T-helper 2 cell treated with Interferon-gamma antibody and Interleukin-4, amounts not matched to agents 100 ng/mL and 5 ng/mL, for 36 hours (primary cell): Measurements from ENCODE around the gene IRF6. TPM values are rescaled to one million over a fixed set of nuclear protein-coding genes. Genes with fewer than 3 reads are reported as not detected.

Source experiments
- intact Hi-C: fragments of 100-400 bp; cut with micrococcal nuclease; formaldehyde crosslinking; loops from one replicate; pipeline ENCODE4 v1.15.1; 2023
- total RNA-seq: library from RNA; stranded (reverse); gene quantifications from 2 replicates; pipeline ENCODE4 v1.2.3, GENCODE V29; 2022

Gene IRF6
- not detected in 2 replicates for total RNA-seq

DNA sequence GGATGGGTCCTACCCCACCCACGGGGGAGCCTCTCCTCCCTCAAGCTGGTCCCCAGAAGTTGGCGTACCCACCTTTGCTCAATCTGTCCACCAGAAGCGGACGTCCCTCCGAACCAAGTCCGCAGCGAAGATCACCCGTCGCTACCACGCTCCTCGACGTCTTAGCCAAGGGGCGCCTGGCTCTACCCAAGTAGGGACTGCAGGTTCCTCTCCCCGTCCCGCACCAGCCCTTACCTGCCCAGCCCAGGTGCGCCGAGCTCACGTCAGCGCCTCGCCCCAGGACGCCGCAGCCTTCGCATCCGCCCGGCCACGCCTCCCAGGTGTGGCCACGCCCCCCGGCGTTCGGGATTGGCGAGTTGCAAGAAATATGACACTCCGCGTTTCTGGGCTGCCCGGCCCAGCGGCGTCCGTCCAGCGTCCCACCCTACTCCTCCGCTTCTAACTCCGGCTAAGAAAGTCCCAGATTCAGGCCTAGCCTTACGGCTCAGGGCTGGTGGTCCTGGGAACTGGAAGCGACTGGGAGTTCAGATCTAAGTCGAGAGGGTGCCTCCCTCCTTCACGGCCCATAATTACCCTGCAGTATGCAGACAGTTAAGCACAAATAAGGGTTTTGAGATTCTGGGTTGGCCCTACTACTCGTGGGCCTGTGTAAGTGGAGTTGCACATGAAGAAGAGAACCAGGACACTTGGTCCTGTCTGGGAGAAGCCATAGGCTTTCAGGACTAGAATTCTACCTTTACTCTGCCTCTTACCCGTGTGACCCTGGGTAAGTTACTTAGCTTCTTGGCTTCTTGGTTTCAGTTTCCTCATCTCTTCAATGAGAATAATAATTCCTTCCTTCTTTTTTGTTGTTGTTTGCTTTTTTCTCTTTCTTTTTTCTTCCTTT is at the start of gene IRF6:
Gene IRF6, minus strand, starts transcription at position 268 of the 886 bp plus-strand sequence. CDS start 4,729 bp downstream, outside the sequence.
- intact Hi-C loops = loop anchor here (2.0 kb wide), 1 partner anchor 15 kb away; no protein-coding TSS in a partner anchor

DNA sequence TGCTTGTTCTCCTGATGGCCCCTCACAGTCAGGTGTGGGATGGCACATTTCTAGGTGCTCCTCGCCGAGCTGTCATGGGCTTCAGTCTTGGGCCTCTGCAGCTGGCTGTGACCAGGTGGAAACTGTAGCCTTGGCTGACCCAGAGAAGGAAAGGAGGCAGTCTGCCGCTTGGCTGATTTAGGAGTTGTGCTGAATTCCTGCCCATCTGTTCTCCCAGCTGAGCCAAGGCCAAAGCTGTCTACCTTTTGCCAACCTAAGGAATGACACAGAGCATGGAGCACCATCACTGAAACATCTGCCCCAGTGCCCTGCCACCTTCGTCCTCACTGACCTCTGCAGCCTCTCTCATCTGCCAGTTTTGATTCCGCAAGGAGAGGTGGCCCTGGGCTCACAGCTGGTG is 49.7 kb upstream of the IRF6 start:
- intact Hi-C loops = no loop called here

DNA sequence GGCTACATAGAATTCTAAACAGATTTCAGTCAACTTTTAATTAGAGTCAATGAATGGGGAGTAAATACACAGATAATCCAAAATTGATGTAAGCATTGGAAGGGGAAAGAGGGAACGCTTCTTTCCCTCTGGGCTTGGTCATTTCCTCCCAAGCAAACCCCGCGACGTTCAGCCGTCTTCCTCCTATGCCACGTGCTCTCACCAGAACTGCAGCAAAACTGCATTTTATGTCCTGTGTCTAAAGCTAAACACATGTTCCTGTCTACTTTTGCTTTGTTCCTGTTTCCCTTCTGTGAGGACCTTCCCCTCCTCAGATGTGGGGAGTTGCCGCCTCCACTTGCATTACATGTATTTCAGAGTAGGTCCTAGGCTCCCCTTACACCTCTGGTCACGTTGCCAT is 49.1 kb upstream of the IRF6 start:
- intact Hi-C loops = no loop called here

DNA sequence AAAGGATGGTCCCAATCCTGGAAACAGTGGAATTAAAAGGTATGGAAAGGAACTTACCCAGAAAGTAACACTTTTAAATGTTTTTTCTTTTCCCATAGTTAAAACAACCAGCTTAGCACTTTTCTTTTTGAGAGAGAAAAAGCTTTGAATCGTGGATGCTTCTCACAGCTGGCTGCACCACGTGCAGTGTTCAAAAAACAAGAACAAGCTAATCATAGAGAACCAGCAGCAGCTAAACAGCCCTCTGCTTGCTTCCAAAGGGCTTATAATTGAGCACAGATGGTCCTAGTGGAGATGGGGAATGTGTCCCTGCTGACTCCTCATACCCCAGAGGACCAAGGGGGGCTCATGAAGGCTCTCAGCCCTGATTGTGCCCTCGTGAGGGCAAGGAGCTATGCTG is 48.3 kb upstream of the IRF6 start:
- intact Hi-C loops = no loop called here

DNA sequence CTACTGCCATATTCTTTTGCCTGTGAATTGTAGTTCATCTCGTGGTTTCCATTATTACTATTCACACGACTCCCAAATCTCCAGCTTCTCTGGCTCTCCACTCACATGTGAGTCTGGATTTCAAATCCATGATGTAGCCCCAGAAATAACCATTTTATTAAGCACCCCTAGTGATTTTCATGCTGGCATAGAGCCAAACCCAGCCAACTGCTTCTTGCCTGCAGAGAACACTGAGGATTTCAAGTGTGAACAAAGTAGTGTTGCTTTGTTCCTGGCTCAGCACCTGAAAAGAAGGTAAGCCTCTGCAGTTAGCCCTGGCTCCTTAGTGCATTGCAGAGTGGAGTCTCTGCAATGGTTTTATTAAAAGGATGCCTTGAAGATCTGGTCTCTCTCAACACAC is 47.7 kb upstream of the IRF6 start:
- intact Hi-C loops = no loop called here

DNA sequence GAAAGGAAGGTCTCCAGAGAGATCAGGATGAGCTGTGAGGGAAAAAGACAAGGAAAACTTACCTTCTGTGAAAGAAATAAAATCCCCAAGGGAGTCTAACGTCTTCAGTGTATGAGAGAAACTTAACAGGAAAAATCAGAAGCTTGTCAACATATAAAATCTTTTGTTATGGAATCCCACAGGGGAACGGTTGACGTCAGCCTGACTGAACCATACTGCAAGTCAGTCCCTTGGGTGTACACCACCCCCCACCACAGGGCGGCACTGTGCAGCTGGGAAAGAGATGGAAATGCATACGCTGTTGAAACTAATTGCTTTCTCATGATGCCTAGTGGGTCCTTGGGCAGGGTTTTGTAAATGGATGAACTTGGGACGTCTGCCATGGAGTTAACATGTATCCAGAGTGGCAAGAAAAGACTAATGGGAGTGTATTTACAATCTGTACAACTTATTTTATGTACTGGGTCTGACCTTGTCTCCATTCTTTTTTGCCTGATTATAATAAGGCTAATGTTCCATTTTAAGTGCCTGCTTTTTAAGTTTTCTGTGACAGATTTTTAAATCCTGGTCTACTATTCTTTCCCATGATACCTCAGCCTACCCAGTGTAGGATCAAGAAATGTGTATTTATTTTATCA is 44.5 kb upstream of the IRF6 start:
- intact Hi-C loops = no loop called here

DNA sequence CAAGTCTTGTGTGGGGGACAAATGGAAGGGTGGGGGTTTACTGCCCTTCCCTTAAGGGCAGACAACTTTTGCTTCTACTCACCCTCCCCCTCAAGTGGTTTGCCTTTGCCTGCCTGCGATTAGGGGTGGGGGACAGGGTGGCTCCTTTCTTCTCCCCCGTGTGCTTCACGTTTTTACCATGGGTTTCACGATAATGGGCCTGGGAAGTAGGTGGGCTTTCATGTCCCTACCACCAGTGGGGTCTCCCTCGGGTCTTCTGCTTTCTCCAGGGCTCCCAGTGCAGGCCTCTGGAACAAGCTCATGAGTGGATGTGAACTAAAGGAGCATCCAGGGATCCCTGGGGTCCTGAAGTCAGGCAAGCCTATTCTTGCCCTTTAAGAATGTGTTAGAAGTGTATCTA is 43.4 kb upstream of the IRF6 start:
- intact Hi-C loops = no loop called here

DNA sequence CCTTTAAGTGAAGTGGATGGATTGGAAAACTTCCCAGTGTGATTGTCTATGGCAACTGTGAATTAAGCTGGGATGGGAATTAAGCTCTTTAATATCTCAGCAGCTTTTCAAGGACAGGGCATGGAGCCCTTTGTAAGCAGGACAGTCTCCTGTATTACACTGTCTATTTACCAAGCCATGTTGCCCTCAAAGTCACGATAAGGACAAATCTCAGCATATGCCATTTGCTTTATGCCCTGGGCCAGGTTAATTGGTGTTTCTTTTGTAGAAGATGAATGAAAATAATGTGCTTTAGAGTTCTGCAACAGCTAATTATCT is 39.4 kb upstream of the IRF6 start:
- intact Hi-C loops = no loop called here

DNA sequence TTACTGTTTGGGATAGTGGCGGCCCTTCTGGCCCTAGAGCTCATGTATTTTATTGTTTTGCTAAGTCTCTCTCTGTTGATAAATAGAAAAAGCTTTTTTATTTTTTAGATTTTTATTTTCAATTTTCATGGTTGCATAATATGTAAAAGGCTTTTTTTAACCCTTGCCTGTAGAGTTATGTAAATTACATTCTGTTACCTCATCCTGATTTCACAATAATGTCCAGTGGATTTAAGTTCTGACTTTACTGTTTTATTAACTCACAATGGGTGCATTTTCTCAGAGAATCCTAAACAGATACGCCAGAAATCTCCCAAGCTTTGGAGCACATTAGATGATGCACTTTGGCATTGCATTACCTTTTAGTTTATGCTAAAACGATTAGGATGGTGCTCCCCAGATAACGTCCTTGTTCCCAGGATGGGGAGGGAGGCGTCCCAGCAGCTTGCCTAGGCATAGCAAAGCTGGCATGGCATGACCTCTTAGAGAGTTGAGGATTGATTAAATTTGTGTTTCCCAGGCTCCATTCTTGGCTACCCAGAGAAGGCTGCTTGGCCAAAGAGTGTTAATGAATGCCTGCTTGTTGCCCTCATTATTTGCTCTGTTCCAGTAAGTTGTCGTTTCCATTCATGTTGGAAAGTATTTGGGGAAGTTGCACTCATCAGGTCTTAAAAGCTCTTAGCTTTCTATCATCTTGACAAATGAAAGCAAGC is 38.9 kb upstream of the IRF6 start:
- intact Hi-C loops = no loop called here

DNA sequence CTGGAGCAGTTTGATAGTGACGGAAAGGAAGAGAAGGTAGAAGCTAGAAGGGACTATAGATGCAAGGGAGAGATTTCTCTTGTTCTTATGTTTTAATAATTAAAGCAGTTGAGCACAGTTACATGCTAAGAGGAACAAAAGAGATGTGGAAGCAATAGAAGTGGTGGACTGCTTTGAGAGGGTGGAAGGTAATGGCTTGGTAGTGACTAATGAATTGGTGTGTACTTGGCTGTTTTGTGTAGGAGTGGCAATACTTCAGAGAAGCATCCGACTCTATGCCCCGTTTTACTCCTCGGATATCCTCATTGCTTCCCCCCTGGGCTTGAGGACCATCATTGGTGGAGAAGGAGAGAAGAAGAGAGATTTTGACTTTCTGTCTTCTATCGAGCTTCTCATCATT is 34.7 kb upstream of the IRF6 start:
- intact Hi-C loops = no loop called here

DNA sequence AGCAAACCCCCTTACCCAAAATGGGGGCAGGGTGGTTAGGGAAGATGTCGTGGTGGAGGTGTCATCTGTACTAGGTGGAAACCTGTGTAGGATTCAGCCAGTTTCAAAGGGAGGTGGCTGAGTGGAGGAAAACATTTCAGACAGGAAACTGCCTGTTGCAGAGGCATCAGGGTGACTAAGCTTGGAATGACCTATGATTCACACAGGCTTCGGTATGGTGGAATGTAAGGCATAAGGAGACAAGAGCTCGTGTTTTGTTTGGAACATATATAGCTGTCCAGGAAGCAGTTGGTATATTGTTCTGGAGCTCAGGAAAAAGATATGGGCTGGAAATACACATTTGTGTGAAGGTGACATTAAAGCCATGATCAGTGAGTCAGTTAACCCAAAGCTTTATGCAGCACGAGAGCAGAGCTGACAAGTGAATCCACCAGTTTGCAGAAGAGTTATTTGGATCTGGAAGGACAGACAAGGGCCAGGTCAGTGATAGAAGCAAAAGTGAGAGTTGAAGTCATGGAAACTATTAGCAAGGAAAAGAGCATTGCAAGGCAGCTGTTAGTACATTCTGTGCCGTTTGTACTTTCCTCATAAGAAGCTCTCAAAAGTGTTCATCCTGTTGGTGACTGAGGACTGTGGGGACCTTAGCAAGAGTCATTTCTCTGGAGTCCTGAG is 34.1 kb upstream of the IRF6 start:
- intact Hi-C loops = no loop called here

DNA sequence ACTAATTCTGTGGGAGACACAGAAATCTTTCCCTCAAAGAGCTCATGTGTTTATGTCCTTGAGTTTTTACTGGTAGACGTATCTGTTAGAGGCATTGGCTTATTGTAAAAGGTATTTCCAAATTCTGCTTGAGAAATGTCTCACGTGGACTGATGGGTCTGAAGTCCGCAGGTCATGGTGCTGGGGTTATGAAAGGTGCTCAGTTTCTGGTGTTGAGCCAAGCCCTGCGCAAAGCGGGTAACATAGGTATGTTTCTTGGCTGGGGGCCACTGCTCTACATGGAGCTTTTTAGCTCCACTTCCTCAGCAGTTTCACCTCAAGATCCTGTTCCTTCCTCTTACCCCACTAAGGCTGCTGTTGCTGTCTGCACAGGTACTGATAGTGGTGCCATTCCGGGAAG is 32.6 kb upstream of the IRF6 start:
- intact Hi-C loops = no loop called here

DNA sequence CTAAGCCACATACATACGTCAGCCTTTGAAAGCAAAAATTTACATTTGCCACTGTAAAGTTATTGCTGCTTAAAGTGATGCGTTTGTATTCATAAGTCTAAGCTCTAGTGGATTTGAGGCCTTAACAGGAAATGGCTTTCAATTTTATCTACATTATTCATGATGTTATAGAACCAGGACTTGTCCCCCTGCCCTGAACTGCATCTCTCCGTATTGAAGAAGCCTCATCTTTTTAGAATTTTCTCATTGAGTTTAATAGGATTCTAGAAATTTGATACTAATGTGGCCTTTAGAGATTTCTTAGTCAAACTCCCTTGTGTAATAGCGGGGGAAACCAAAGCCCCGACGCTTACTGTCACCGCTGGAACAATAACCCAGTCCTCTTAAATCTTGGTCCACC is 31.7 kb upstream of the IRF6 start:
- intact Hi-C loops = no loop called here

DNA sequence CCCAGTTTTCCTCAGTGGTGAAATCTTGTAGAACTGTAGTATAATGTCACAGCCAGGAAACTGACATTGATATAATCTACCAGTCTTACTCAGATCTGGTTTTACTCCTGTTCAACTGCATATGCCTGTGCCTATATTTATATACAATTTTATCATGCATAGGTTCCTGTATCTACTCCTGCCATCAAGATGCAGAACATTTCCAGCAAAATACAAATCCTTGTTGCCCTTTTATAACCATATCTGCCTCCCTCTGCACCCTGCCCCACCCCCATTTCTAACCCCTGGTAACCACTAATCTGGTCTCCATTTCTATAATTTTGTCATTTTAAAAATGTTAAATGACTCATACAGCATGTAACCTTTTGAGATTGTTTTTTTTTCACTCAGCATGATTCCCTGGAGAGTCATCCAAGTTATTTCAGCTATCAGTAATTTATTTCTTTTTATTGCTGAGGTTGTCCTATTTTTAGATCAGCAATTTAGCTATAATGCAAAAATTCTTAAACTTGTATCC is 29.9 kb upstream of the IRF6 start:
- intact Hi-C loops = no loop called here

DNA sequence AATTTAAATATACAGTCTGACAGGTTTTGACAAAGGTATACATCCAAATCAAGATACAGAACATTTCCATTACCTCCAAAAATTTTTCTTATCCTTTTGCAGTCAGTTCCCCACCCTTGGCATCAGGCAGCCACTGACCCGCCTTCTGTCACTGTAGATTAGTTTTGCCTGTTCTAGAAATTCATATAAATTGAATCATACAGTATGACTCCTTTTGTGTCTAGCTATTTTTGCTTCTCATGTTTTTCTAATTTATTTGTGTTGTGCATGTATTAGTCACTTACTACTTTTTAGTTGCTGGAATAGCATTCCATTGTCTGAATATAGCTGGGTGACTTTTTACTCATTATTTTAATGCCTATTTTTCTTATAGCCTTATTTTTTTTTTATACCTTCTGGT is 25.7 kb upstream of the IRF6 start:
- intact Hi-C loops = no loop called here

DNA sequence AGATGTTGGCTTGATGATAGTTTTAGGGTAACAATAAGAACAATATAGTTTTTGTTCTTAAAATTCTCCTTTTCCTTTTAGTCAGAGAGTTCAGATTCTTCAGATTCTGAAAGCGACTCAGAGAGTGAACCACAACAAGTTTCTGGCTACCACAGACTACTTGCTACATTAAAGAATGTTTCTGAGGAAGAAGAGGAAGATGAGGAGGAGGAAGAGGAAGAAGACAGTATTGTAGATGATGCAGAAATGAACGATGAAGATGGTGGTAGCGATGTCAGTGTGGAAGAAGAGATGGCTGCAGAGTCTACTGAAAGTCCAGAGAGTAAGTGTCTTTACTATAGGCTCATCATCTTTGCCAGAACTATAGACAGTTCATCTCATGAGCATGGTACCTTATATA is 24.8 kb upstream of the IRF6 start:
- intact Hi-C loops = no loop called here

DNA sequence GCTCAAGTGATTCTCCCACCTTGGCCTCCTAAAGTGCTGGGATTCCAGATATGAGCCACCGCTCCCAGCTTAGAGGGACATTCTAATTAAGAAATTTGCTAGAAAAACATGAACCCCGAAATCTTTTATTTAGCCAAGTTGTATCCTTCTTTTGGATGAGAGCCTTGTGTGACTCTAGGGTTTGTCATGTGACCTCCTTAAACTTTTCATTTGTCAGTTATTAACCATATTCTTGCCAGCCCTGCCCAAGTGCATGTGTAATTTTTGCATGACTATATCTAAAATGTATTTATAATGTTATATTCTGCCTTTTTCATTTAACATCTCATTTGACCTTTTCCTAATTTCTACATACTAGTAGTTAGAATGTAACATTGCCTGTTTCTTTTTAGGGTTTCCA is 23.8 kb upstream of the IRF6 start:
- intact Hi-C loops = loop anchor here (10.0 kb wide), 2 partner anchors 255 to 485 kb away; no protein-coding TSS in a partner anchor

DNA sequence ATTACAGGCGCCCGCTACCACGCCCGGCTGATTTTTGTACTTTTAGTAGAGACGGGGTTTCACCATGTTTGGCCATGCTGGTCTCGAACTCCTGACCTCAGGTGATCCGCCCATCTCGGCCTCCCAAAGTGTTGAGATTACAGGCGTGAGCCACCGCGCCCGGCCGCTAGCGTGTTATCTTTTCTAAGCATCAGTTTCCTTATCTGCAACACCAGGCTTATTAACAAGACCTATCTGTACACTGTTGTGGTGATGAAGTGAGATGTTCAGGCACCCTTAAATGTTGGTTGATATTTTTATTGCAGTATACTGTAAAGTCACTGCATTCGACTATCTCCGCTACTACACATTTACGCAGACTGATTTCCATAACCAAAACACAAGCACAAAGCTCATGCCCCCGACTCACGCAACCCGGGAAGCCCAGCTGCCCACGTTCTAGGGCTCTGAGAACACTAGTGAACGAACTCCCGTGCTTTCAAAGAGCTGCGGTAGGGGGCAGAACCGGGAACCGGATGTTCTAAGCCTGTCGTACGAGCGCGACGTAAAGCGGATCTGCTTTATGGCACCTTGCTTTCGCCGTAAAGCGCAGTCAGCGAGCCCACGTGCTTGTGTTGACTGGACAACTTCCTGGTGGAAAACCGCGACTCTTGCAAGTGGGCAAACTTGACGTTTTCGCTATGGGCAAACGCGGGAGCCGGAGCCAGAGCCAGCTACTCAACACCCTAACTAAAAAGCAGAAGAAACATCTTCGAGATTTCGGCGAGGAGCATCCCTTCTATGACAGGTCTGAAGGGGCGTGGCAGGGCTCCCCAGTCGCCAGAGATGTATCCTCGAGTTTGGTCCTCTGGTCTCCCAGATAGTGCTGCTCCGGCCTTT is 21.7 kb upstream of the IRF6 start, which contains the start of gene UTP25:
Gene UTP25, plus strand, starts transcription at position 589 of the 879 bp plus-strand sequence. Its CDS starts 92 bp downstream, at position 681.
- intact Hi-C loops = loop anchor here (1.0 to 10.0 kb wide), 7 partner anchors 43 to 1751 kb away; partner anchors contain the start of genes C1orf74, SLC30A1 and TRAF3IP3

DNA sequence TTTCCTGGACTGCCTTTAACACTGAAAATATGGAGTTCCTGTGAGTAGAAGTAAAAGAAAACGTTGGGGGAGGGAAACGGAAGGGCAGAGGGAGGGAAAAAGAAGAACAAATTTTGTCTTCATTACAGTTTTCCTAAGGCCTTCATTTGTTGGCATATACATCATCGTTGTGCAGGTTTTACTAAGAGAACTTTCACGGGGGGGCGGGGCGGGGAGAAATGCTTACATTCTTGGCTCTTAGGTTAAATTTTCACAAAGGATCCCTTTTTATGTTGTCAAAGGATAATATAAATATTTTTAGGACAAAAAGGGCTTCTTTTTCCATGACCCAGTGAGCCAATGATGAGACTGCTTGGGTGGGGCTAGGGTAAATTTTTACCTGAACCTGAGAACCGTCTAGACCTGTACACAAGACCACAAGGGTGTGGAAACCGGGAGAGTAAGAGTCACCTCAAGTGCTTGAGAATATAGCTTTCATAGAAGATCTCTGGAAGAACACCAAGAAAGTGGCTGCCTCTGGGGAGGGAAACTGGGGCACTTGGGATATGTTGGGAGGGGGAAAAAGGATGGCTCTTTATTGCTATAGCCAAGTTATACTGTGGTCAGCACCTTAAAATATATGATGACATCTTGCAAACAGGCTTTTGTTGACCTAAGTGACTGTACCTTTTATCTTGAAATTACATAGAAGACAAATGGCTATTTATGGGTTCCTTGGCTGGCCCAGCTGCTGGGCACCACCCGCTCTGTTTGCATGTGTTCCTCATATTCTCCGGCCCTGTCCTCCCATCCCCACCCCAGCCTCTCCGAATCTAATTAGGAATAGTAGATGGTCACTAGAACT is 19.9 kb upstream of the IRF6 start:
- intact Hi-C loops = loop anchor here (2.0 to 10.0 kb wide), 3 partner anchors 251 to 1753 kb away; partner anchors contain the start of gene SLC30A1
